ENCODE data around the gene FSTL3.
"Not testable (repeated sequence)": the region's sequence is repeated elsewhere in the genome, so short reads cannot be mapped to it uniquely, and the experiment has no call there.

Gene FSTL3

GRCh38 chr19:676339-677105, at the start of gene FSTL3:
Gene FSTL3 (plus strand): TSS chr19:676392. CDS start chr19:676424, 32 bp downstream.
- no peak for DNase-seq (ENCODE audit: low read depth)

- DNase-seq (ENCODE audit: low read depth), result not testable (repeated sequence)
These were observed 49.6 kb upstream of the FSTL3 start for GRCh38 chr19:626566-626965.

- no peak for DNase-seq (ENCODE audit: low read depth)
These were observed 48.0 kb upstream of the FSTL3 start for GRCh38 chr19:628168-628567.

GRCh38 chr19:629515-629914, 46.7 kb upstream of the FSTL3 start:
- DNase-seq (ENCODE audit: low read depth), result not testable (repeated sequence)

- DNase-seq (ENCODE audit: low read depth), result no peak
These were observed 46.1 kb upstream of the FSTL3 start for GRCh38 chr19:629961-630714.

- DNase-seq (ENCODE audit: low read depth), result no peak
These were observed 43.6 kb upstream of the FSTL3 start for GRCh38 chr19:632579-633067.

- peak; percentile 95 for DNase-seq (ENCODE audit: low read depth)
These were observed 43.0 kb upstream of the FSTL3 start, which contains the start of gene POLRMT for GRCh38 chr19:633068-633785. Gene POLRMT (minus strand): TSS chr19:633537. CDS start chr19:633512, 25 bp downstream.

GRCh38 chr19:633786-634639, 42.2 kb upstream of the FSTL3 start:
- no peak for DNase-seq (ENCODE audit: low read depth)

GRCh38 chr19:634975-635652, 41.1 kb upstream of the FSTL3 start:
- no peak for DNase-seq (ENCODE audit: low read depth)

GRCh38 chr19:638906-639252, 37.3 kb upstream of the FSTL3 start:
- no peak for DNase-seq (ENCODE audit: low read depth)

GRCh38 chr19:639253-640160, 36.7 kb upstream of the FSTL3 start, which contains the start of gene FGF22:
Gene FGF22 (plus strand): TSS chr19:639879. CDS start chr19:639926, 47 bp downstream.
- DNase-seq (ENCODE audit: low read depth), result peak; percentile 95

GRCh38 chr19:640161-640558, 36.0 kb upstream of the FSTL3 start:
- DNase-seq (ENCODE audit: low read depth), result no peak

- no peak for DNase-seq (ENCODE audit: low read depth)
These were observed 35.5 kb upstream of the FSTL3 start for GRCh38 chr19:640606-641189.

GRCh38 chr19:641702-642101, 34.5 kb upstream of the FSTL3 start:
- no peak for DNase-seq (ENCODE audit: low read depth)

- no peak for DNase-seq (ENCODE audit: low read depth)
These were observed 33.1 kb upstream of the FSTL3 start for GRCh38 chr19:642767-643727.

- no peak for DNase-seq (ENCODE audit: low read depth)
These were observed 32.5 kb upstream of the FSTL3 start for GRCh38 chr19:643736-644135.

GRCh38 chr19:644363-644762, 31.8 kb upstream of the FSTL3 start:
- DNase-seq (ENCODE audit: low read depth), result no peak

GRCh38 chr19:644789-645188, 31.4 kb upstream of the FSTL3 start:
- no peak for DNase-seq (ENCODE audit: low read depth)

Measured in stimulated activated CD4-positive, alpha-beta T cell treated with anti-CD3 and anti-CD28 coated beads, Interleukin-2, amount 100 ng/mL, for 4 hours (primary cell).